HG02870 (cell line): ENCODE data around the gene BTBD16.

Experiments
- ATAC-seq: cut with Tn5 transposase; IDR thresholded peaks from one replicate; pipeline ENCODE4 v1.9.1; 2021; ENCODE audit warnings: mild to moderate bottlenecking, moderate library complexity; ENCODE audit not compliant: unreplicated experiment

BTBD16 gene

DNA sequence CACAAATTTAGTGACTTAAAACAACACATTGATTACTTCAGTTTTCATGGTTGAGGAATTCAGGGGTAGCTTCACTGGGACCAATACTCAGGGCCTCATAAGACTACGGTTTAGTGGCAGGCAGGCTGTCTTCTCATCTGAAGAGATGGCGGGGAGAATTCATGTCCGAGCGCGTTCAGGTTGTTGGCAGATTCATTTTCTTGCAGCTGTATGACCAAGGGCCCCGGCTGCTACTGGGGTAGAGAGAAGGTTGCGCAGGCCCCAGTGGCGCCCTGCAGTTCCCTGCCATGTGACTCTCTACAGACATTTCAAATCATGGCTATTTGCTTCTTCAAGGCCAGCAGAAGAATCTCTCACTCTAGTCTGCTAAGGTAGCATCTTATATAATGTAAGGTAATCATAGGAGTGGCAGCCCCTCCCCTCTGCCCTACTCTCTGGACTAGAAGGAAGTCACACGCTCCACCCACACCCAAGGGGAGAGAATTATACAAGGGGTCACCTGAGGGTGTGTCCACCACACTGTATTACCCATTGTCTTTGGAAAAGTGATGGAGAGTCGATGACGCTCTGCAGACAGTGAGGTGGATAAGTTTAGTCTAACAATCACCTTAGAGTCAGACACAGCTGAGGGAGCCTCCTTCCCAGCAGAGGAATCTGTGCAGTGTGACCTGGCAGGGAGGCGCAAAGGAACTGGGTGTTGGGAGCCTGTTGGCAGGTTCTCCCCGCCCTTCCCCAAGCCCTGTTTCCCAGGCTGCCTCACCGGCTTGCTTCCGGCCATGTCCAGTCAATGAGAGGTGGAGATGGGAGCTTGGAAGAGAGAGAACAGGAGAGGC lies 67.7 kb downstream of the BTBD16 start:
- ATAC-seq = no peak

- ATAC-seq = no peak
These were observed 70.2 kb downstream of the BTBD16 start for GRCh38 chr10:122341141-122341810.

DNA sequence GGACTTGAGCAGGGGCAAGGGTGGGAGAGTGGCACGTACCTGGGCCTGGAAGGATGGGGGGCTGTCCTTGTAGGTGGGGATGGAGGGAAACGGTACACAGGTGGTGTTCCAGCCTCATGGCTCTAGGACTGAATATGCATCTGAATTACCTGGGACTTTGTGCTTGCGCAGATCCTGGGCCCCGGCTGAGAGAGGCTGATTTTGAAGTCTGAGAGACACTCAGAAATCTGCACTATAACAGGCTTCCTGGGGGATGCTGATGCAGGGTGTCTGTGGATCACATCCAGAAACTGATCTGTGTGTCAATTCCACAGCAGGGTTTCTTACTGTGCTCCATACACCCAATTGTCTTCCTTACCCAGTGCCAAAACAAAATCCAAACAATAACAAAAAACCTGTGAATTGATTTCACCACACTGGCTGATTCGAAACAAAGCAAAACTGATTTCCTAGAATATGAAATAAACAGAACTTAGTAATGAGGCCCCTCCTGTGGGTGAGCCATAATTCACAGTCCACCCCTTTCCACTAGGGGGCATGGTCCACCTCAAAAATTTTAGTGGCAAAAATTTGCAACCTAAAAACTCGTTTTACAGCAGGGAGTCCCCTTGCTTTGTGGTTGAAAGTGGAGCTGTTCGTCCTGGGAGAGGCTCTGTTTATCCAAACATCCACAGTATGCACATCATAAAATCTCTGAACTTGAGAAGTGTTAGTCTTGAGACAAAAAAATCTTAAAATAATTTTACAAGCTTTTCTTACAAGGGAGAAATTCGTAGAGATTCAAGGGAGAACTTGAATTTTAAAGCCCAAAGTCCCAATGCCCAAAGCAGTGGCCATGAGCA lies 71.4 kb downstream of the BTBD16 start:
- no peak for ATAC-seq

DNA sequence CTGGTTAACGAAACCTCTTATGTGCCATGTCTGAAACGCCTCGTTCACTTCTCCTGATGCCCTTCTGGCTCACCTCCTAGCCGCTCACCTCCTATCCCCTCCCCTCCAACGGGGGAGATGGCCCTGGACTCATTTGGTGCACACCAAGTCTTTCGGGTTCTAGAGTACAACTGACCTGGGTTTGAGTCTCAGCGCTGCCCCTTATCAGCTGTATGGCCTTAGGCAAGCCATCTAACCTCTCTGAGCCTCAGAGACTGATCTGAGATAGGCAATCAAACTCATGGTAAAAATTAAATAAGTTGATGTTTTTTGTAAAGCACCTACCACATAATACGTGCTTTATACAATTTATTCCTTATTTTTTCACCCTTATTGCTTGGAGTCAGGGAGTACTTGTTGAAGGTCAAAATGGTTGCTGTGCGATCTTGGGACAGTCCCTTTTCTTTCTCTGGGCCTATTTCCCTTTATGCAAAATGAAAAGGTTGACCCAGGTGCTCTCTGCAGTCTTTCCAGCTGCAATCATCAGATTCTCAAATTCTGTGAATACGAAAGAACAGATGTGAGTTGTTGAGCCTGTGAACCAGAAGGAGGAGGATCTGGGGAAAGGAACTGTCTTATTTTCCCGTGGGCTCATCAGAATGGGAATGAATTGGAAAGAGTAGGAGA lies 72.2 kb downstream of the BTBD16 start:
- no peak for ATAC-seq

DNA sequence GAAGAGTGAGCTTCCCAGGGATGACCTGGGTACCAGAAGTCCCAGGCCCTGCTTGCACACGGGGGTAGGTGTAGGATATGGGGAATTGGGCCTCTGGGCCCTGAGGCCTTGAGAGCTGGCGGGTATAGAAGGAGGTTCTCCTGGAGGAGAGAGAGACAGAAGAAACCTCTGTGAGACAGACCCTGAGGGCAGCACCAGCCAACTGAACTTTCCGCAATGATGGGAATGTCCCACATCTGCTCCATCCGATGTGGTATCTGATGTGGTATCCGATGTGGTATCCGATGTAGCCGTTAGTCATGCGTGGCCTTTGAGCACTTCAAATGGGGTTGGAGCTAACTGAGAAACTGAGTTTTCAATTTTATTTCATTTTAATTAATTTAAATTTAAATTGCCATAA lies 72.8 kb downstream of the BTBD16 start:
- ATAC-seq = no peak

DNA sequence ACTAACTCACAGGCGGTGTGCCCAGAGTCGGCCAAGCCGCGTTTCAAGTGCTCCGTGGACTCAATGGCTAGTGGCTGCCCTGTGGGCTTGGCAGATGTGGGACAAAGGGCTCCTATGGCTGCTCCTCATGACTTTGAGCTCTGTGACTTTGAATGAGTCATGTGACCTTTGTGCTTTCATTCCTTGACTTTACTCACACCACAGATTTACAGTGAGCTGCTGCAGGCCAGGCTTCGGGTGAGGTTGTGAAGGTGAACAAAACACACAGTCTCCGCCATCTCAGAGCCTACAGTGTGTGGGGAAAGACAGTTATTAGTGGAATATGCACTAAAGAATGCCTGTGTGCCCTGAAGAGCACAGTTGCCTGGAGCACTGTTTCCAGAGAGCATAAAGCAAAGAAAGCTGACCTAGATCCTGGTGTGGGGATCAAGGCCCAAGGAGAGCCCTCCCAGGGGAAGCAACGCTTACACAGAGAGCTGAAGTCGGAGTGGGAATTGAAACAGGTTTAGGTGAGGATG lies 73.7 kb downstream of the BTBD16 start:
- ATAC-seq = no peak

GRCh38 chr10:122346326-122346950 lies 75.3 kb downstream of the BTBD16 start:
- ATAC-seq = no peak

- no peak for ATAC-seq
These were observed 76.2 kb downstream of the BTBD16 start for GRCh38 chr10:122347170-122347841.

DNA sequence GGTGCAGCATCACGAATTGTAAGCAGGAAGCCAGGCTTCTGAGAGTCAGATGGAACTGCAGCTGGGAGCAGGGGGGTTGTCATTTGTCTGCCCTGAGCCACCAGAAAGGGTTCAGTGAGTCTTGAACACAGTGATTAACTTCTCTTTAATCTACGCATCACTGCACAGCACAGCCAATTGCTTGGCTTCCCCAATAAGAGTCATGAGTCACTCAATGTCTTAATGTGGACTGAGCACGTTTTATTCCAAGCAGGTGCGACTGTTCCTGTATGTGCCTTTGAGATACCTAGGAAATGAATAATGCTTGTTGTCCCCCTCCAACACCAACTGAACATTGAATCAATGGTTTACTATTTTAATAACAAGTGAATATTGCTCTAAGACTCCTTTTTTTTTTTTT lies 77.4 kb downstream of the BTBD16 start:
- ATAC-seq = no peak

DNA sequence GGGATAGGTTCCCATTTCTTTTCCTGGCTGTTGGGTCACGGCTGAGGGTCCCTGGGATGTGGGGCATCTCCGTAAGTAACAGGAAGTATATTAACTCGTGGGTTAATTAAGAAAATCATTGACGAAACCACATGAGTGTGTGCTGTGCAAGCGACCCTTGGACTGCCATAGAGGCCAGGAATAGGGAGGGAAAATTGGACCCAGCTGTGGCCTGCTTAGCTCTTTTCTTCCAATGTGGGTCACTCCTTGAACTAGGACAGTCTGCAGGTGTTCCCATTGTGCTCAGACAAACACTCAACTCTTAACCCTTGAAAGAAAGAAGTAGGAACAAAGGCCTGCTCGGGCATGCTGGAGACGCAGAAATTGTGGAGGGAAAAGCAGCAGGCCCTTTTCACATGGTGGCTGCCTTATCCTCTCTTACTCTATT lies 77.9 kb downstream of the BTBD16 start:
- ATAC-seq = no peak

DNA sequence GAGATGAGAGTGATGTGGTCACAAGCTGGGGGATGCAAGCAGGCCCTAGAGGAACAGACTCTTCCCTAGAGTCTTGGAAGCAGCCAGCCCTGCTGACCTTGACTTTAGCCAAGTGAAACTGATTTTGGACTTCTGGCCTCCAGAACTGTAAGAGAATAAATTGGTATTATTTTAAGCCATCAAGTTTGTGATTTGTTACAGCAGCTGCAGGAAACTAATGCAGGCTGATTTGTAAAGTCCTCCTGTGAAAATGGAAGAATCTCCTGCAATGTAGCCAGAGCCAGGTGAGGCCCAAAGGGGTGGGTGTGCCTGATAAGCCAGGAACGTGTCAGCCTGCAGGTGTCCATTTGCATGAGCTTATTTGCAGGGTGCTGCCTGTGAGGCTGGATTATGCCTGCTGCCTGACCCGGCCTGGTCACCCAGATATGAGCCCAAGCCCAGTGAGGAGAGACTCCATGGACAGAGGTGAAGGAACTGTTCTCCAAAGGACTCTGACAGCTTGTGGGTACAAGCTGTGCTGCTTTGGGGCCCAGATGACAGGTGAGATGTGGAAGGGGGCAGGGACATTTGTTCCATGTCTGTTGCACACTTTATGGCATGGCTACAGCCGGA lies 78.8 kb downstream of the BTBD16 start:
- no peak for ATAC-seq

DNA sequence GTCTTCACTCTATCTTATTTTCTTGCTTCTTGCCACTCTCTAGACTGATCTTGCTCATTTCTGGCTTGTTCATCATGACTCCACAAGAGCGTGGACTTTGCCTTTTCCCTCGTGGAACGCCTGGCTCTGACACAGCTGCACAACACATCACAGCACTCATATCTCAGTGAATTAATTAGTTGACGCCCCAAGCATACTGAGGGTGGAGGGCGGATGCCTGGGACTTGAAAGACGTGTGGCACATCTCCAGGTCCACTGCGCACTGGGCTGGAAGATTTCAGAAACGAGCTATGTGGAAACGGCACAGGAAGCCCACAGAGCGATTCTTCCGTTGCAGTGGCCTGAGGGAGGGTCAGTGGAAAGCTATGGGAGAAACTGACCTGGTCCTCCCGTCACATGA lies 79.8 kb downstream of the BTBD16 start:
- no peak for ATAC-seq

- ATAC-seq = no peak
These were observed 81.9 kb downstream of the BTBD16 start for GRCh38 chr10:122352817-122353525.

- no peak for ATAC-seq
These were observed 83.3 kb downstream of the BTBD16 start for GRCh38 chr10:122354383-122354782.

GRCh38 chr10:122357685-122358084 lies 86.6 kb downstream of the BTBD16 start:
- ATAC-seq = no peak

- ATAC-seq = no peak
These were observed 88.5 kb downstream of the BTBD16 start for GRCh38 chr10:122359621-122360020.

DNA sequence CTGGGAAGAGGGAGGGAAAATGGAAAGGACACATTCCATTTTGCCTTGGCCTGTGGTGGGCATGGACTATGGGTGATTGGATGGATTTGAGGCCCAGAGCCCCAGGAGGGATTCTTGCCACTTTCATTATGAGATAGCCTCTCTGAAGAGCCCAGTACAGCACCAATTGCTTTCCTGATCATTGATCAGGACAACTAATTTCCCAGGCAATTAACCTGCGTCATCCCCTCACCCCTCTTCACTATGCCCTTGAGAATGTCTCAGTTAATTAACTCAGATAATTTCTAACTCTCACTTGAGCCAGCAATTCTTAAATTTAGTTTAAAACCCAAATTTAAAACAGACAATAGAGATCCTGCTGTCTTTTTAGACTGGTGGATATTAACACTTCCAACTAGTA lies 90.0 kb downstream of the BTBD16 start:
- ATAC-seq = no peak

DNA sequence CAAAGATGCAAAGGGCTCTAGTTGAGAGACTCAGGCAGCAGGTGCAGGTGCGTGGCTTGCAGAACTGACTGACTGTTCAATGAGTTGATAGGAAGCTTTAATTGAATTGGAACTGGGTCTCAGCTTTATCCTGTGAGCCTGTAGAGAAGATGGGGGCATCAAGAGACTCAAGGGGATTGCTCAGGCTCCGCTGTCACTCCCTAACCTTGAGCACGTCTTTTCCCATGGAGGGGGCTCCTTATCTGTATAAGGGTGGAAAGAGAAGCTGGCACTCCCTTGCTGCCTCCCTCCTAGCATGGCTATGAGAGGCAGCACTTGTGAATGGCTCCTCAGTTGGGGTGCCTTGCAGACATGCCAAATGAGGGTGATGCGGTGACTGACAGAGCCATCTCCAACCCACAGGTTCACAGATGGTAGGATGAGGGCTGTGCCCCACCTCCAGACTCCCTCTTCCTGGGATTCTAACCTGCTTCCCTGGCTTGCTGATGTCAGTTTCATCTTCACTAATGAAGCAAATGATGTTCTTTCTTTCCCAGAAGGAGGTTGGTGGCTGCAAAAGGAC lies 91.0 kb downstream of the BTBD16 start:
- no peak for ATAC-seq
